Activated CD8-positive, alpha-beta T cell treated with anti-CD3 and anti-CD28 coated beads for 36 hours (primary cell): ENCODE measurements around the gene VTI1B. TPM values are rescaled to one million over a fixed set of nuclear protein-coding genes. Genes with fewer than 3 reads are reported as not detected.

ENCODE experiments used
- ATAC-seq: fragments of 200-7000 bp; cut with Tn5 transposase; one replicate; pipeline ENCODE4 v1.10.0; 2021; ENCODE audit warnings: mild to moderate bottlenecking, moderate library complexity
- CTCF ChIA-PET: fragments of 350-600 bp; sonication (Branson Sonifier 250); formaldehyde crosslinking; loops from one replicate; lab custom pipeline; 2021; ENCODE audit warnings: antibody characterized with exemption; lab: Charles Lee
- POLR2A ChIA-PET: fragments of 350-600 bp; sonication (Branson Sonifier 250); formaldehyde crosslinking; loops from one replicate; lab custom pipeline; 2021; ENCODE audit warnings: antibody characterized with exemption; lab: Charles Lee
- DNase-seq: peaks from one replicate; pipeline ENCODE4 v3.0.0-alpha.2; 2020
- H3K27ac Mint-ChIP-seq: one replicate; pipeline ENCODE4 v1.8.0; 2021; ENCODE audit warnings: mild to moderate bottlenecking, mixed read lengths
- H3K27me3 Mint-ChIP-seq: one replicate; pipeline ENCODE4 v1.8.0; 2021; ENCODE audit warnings: mixed read lengths
- H3K36me3 Mint-ChIP-seq: one replicate; pipeline ENCODE4 v1.8.0; 2021; ENCODE audit warnings: low read depth, mixed read lengths
- H3K4me1 Mint-ChIP-seq: one replicate; pipeline ENCODE4 v1.8.0; 2021; ENCODE audit warnings: low read depth, mixed read lengths
- H3K4me3 Mint-ChIP-seq: one replicate; pipeline ENCODE4 v1.8.0; 2021; ENCODE audit warnings: mild to moderate bottlenecking, moderate library complexity, mixed read lengths
- H3K9me3 Mint-ChIP-seq: one replicate; pipeline ENCODE4 v1.8.0; 2021; ENCODE audit warnings: mixed read lengths
- CTCF ChIP-seq: fragments of 200-600 bp; IDR thresholded peaks from one replicate; pipeline ENCODE4 v1.8.0; 2022; ENCODE audit warnings: antibody characterized with exemption, mild to moderate bottlenecking
- intact Hi-C: fragments of 100-400 bp; cut with micrococcal nuclease; formaldehyde crosslinking; loops from one replicate; pipeline ENCODE4 v1.10.0; 2022
- total RNA-seq, 2 experiments: library from RNA; stranded (reverse); gene quantifications; one replicate each; pipeline ENCODE4 v1.2.3, GENCODE V29; 2021

Gene VTI1B
- total RNA-seq, 2 experiments from 2014 or later = 57.3 to 59.7 TPM

- DNase-seq (peak; percentile 90), ATAC-seq (peak; percentile 89)
- Mint-ChIP-seq H3K9me3 (no peaks in the 10 kb centered on the region), H3K27ac (peak within 1 kb of the TSS; percentile 95), H3K4me1 (peaks cover 24% of the 10 kb centered on the region), H3K4me3 (peak within 1 kb of the TSS; percentile 85), H3K27me3 (no peaks in the 10 kb centered on the region), H3K36me3 (peaks cover 25% of the 10 kb centered on the region)
- ChIA-PET POLR2A (interaction anchor here (0.6 to 4.5 kb wide), 9 partner anchors 12 to 1187 kb away, joined by 3 to 30 read pairs (median 4); partner anchors contain the start of genes RAD51B and VTI1B), CTCF (interaction anchor here (1.1 to 3.6 kb wide), 4 partner anchors 9 to 95 kb away, joined by 3 to 23 read pairs (median 12); partner anchors contain the start of genes ARG2 and PIGH)
- intact Hi-C loops = no loop called here
- TF ChIP-seq CTCF = no peak
These were observed 21.0 kb upstream of the VTI1B start, which contains the start of gene RDH11 for GRCh38 chr14:67695394-67695949. Gene RDH11 (minus strand): TSS chr14:67695764. CDS start chr14:67695703, 61 bp downstream.

- DNase-seq = peak; percentile 94
- intact Hi-C loops = no loop called here
- Mint-ChIP-seq H3K27me3 (no peaks in the 10 kb centered on the region), H3K36me3 (peaks cover 31% of the 10 kb centered on the region), H3K27ac (peak overlapping the region; percentile 95), H3K4me3 (peak overlapping the region; percentile 85), H3K9me3 (no peaks in the 10 kb centered on the region), H3K4me1 (peaks cover 28% of the 10 kb centered on the region)
- peak; percentile 90 for ATAC-seq
- CTCF ChIA-PET = interaction anchor here (1.1 to 3.6 kb wide), 5 partner anchors 9 to 95 kb away, joined by 3 to 23 read pairs (median 5); partner anchors contain the start of genes ARG2 and PIGH
- TF ChIP-seq CTCF = no peak
- POLR2A ChIA-PET = interaction anchor here (0.6 to 4.5 kb wide), 9 partner anchors 12 to 1186 kb away, joined by 3 to 30 read pairs (median 4); partner anchors contain the start of gene VTI1B
These were observed 20.5 kb upstream of the VTI1B start for GRCh38 chr14:67694791-67695393.

- Mint-ChIP-seq H3K4me1 (peaks cover 34% of the 10 kb centered on the region), H3K27ac (peak overlapping the region; percentile 26), H3K9me3 (no peaks in the 10 kb centered on the region), H3K36me3 (peaks cover 73% of the 10 kb centered on the region), H3K27me3 (no peaks in the 10 kb centered on the region), H3K4me3 (no peak overlapping the region)
- CTCF ChIA-PET = interaction anchor here (0.5 kb wide), 1 partner anchor 124 kb away, joined by 3 read pairs; no protein-coding TSS in a partner anchor
- TF ChIP-seq CTCF = no peak
- POLR2A ChIA-PET = no interaction called here
- DNase-seq (no peak), ATAC-seq (no peak)
- intact Hi-C loops = no loop called here
These were observed 15.6 kb upstream of the VTI1B start for GRCh38 chr14:67690011-67690410.

- ATAC-seq (no peak), DNase-seq (no peak)
- no peak for TF ChIP-seq CTCF
- Mint-ChIP-seq H3K27me3 (no peaks in the 10 kb centered on the region), H3K27ac (peak overlapping the region; percentile 17), H3K4me3 (no peak overlapping the region), H3K4me1 (peaks cover 40% of the 10 kb centered on the region), H3K9me3 (no peaks in the 10 kb centered on the region), H3K36me3 (peaks cover 66% of the 10 kb centered on the region)
- ChIA-PET POLR2A (interaction anchor here (2.7 kb wide), 1 partner anchor 11 kb away, joined by 8 read pairs; the partner anchor contains the start of gene RDH11), CTCF (interaction anchor here (1.0 to 1.3 kb wide), 3 partner anchors 21 to 65 kb away, joined by 3 to 6 read pairs (median 3); partner anchors contain the start of gene ARG2)
- intact Hi-C loops = no loop called here
These were observed 9.4 kb upstream of the VTI1B start for GRCh38 chr14:67683842-67684241.
